ENCODE results near the gene ADK.

ADK gene

GRCh38 chr10:74244807-74245206 lies 93.8 kb downstream of the ADK start:
- Histone ChIP-seq H2AFZ (no peak overlapping the region), H3K4me2 (ENCODE audit: low read length) (no peak overlapping the region), H3K4me3 (ENCODE audit: low read depth, low read length) (no peak overlapping the region), H3K36me3 (ENCODE audit: control insufficient read depth, insufficient read depth, low read length) (no peaks in the 10 kb centered on the region), H3K79me2 (no peaks in the 10 kb centered on the region), H3K27ac (no peak overlapping the region), H3K9me3 (ENCODE audit: control insufficient read depth, low read length) (no peaks in the 10 kb centered on the region), H3K4me1 (no peaks in the 10 kb centered on the region), H3K27me3 (ENCODE audit: control insufficient read depth, insufficient read depth, low read length) (no peaks in the 10 kb centered on the region), H3K9ac (no peak overlapping the region)
- TF ChIP-seq CTCF (IDR thresholded peaks at IDR 0.05), result no peak

GRCh38 chr10:74246495-74246894 lies 95.5 kb downstream of the ADK start:
- H3K79me2 ChIP-seq, result no peaks in the 10 kb centered on the region
- no peak for TF ChIP-seq CTCF (IDR thresholded peaks at IDR 0.05)

GRCh38 chr10:74249865-74250264 lies 98.8 kb downstream of the ADK start:
- Histone ChIP-seq H3K4me3 (ENCODE audit: low read depth, low read length) (no peak overlapping the region), H3K4me2 (ENCODE audit: low read length) (no peak overlapping the region), H3K79me2 (no peaks in the 10 kb centered on the region), H3K9me3 (ENCODE audit: control insufficient read depth, low read length) (no peaks in the 10 kb centered on the region), H3K36me3 (ENCODE audit: control insufficient read depth, insufficient read depth, low read length) (no peaks in the 10 kb centered on the region), H3K4me1 (no peaks in the 10 kb centered on the region), H3K27ac (no peak overlapping the region), H2AFZ (no peak overlapping the region), H3K9ac (no peak overlapping the region), H3K27me3 (ENCODE audit: control insufficient read depth, insufficient read depth, low read length) (no peaks in the 10 kb centered on the region)
- TF ChIP-seq CTCF (IDR thresholded peaks at IDR 0.05), result no peak

More at GRCh38 chr10:74246495-74246894, 95.5 kb downstream of the ADK start:
- Histone ChIP-seq H3K27me3 (ENCODE audit: control insufficient read depth, insufficient read depth, low read length) (no peaks in the 10 kb centered on the region), H2AFZ (no peak overlapping the region), H3K4me1 (no peaks in the 10 kb centered on the region), H3K9me3 (ENCODE audit: control insufficient read depth, low read length) (no peaks in the 10 kb centered on the region), H3K4me2 (ENCODE audit: low read length) (no peak overlapping the region), H3K9ac (no peak overlapping the region), H3K4me3 (ENCODE audit: low read depth, low read length) (no peak overlapping the region), H3K36me3 (ENCODE audit: control insufficient read depth, insufficient read depth, low read length) (no peaks in the 10 kb centered on the region), H3K27ac (no peak overlapping the region)

- H3K79me2 ChIP-seq, result no peaks in the 10 kb centered on the region
- H3K36me3 ChIP-seq (ENCODE audit: control insufficient read depth, insufficient read depth, low read length), result no peaks in the 10 kb centered on the region
- no peak for TF ChIP-seq CTCF (IDR thresholded peaks at IDR 0.05)
- H2AFZ ChIP-seq, result no peak overlapping the region
- no peak overlapping the region for H3K4me3 ChIP-seq (ENCODE audit: low read depth, low read length)
- peaks cover 6% of the 10 kb centered on the region for H3K4me1 ChIP-seq
- H3K9ac ChIP-seq, result no peak overlapping the region
- no peak overlapping the region for H3K27ac ChIP-seq
- H3K9me3 ChIP-seq (ENCODE audit: control insufficient read depth, low read length), result no peaks in the 10 kb centered on the region
- no peaks in the 10 kb centered on the region for H3K27me3 ChIP-seq (ENCODE audit: control insufficient read depth, insufficient read depth, low read length)
- no peak overlapping the region for H3K4me2 ChIP-seq (ENCODE audit: low read length)
Observed at GRCh38 chr10:74255214-74255613, 104.2 kb downstream of the ADK start.

- TF ChIP-seq CTCF (IDR thresholded peaks at IDR 0.05), result no peak
Observed at GRCh38 chr10:74255888-74256357, 104.9 kb downstream of the ADK start.

More at GRCh38 chr10:74255888-74256357, 104.9 kb downstream of the ADK start:
- no peaks in the 10 kb centered on the region for H3K9me3 ChIP-seq (ENCODE audit: control insufficient read depth, low read length)
- H3K27me3 ChIP-seq (ENCODE audit: control insufficient read depth, insufficient read depth, low read length), result no peaks in the 10 kb centered on the region
- no peaks in the 10 kb centered on the region for H3K79me2 ChIP-seq
- no peak overlapping the region for H3K9ac ChIP-seq
- peaks cover 6% of the 10 kb centered on the region for H3K4me1 ChIP-seq
- no peak overlapping the region for H3K27ac ChIP-seq
- no peak overlapping the region for H3K4me3 ChIP-seq (ENCODE audit: low read depth, low read length)
- no peak overlapping the region for H2AFZ ChIP-seq
- no peaks in the 10 kb centered on the region for H3K36me3 ChIP-seq (ENCODE audit: control insufficient read depth, insufficient read depth, low read length)
- no peak overlapping the region for H3K4me2 ChIP-seq (ENCODE audit: low read length)

Measured in parathyroid adenoma (tissue), 2 donors.